Measurements from ENCODE around the gene ARHGAP28.

ARHGAP28 gene

GRCh38 chr18:6711467-6711866 is 18.0 kb upstream of the ARHGAP28 start:
- TF ChIP-seq, protein P1, sequence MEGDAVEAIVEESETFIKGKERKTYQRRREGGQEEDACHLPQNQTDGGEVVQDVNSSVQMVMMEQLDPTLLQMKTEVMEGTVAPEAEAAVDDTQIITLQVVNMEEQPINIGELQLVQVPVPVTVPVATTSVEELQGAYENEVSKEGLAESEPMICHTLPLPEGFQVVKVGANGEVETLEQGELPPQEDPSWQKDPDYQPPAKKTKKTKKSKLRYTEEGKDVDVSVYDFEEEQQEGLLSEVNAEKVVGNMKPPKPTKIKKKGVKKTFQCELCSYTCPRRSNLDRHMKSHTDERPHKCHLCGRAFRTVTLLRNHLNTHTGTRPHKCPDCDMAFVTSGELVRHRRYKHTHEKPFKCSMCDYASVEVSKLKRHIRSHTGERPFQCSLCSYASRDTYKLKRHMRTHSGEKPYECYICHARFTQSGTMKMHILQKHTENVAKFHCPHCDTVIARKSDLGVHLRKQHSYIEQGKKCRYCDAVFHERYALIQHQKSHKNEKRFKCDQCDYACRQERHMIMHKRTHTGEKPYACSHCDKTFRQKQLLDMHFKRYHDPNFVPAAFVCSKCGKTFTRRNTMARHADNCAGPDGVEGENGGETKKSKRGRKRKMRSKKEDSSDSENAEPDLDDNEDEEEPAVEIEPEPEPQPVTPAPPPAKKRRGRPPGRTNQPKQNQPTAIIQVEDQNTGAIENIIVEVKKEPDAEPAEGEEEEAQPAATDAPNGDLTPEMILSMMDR (IDR thresholded peaks at IDR 0.05): no peak
- no peak for TF ChIP-seq ZFX (IDR thresholded peaks at IDR 0.05; ENCODE audit: borderline replicate concordance)
- no peak overlapping the region for H3K27ac ChIP-seq

DNA sequence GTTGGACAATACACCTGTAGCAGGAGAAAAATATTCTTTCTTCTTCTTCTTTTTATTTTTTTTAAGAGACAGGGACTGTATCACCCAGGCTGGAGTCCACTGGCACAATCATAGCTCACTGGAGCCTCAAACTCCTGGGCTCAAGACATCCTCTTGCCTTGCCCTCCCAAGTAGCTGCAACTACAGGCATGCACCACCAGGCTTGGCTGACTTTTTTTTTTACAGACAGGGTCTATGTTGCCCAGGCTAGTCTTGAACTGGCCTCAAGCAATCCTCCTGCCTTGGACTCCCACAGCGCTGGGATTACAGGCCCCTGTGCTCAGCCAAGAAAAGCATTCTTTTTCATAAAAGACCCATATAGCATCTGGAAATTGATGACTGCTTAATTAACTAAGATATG is 17.1 kb upstream of the ARHGAP28 start:
- TF ChIP-seq, protein P1 (IDR thresholded peaks at IDR 0.05): no peak
- no peak for TF ChIP-seq ZFX (IDR thresholded peaks at IDR 0.05; ENCODE audit: borderline replicate concordance)
- H3K27ac ChIP-seq: no peak overlapping the region

- H3K27ac ChIP-seq: no peak overlapping the region
- TF ChIP-seq, protein P1 (IDR thresholded peaks at IDR 0.05): no peak
- no peak for TF ChIP-seq ZFX (IDR thresholded peaks at IDR 0.05; ENCODE audit: borderline replicate concordance)
Observed at GRCh38 chr18:6714010-6714409, 15.5 kb upstream of the ARHGAP28 start.

GRCh38 chr18:6718267-6718666 is 11.2 kb upstream of the ARHGAP28 start:
- H3K27ac ChIP-seq: no peak overlapping the region
- TF ChIP-seq, protein P1 (IDR thresholded peaks at IDR 0.05): no peak
- no peak for TF ChIP-seq ZFX (IDR thresholded peaks at IDR 0.05; ENCODE audit: borderline replicate concordance)

GRCh38 chr18:6719098-6719846 is 10.2 kb upstream of the ARHGAP28 start:
- no peak overlapping the region for H3K27ac ChIP-seq
- TF ChIP-seq, protein P1 (IDR thresholded peaks at IDR 0.05): no peak
- TF ChIP-seq ZFX (IDR thresholded peaks at IDR 0.05; ENCODE audit: borderline replicate concordance): no peak

DNA sequence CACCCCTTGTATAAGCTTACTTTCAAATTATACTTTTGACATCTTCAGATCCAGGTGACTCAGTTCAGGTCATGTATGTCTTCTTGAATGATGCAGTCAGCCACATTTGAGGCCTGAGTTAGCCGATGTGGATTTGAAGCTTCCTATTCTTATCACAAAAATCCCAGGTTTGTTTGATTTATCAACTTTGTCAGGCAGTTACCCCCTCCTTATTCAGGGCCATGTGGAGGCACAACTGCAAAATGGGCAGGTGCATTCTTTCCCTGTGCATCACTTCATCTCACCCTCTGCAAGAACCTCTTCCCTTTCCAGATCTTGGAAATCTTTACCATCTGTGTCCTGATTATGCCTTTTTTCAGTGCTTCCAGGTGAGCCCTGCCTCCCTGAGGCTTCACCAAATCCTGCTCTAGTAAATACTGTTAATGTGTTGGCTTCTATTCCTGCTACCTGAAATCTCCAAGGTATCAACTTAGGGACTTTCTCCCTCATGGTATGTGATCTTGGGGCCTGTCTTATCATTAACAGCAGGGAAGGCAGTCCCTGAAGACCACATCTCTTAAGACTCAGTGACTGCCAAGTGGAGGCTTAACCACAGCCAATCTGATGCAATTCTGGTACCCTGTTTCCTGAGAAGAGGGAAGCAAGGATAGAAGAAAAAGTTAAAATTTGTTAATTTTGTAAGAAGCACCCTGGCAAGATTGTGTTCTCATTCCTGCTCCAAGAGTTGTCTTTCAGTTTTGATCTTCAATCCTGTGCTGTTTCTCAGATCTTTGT is 9.4 kb upstream of the ARHGAP28 start:
- no peak for TF ChIP-seq ZFX (IDR thresholded peaks at IDR 0.05; ENCODE audit: borderline replicate concordance)
- TF ChIP-seq, protein P1 (IDR thresholded peaks at IDR 0.05): no peak
- no peak overlapping the region for H3K27ac ChIP-seq

- TF ChIP-seq, protein P1 (IDR thresholded peaks at IDR 0.05): no peak
- no peak for TF ChIP-seq ZFX (IDR thresholded peaks at IDR 0.05; ENCODE audit: borderline replicate concordance)
- no peak overlapping the region for H3K27ac ChIP-seq
Observed at GRCh38 chr18:6721755-6722154, 7.8 kb upstream of the ARHGAP28 start.

All from 22Rv1 (cell line).